ENCODE results near the gene MGLL. TPM values are rescaled to one million over a fixed set of nuclear protein-coding genes. Genes with fewer than 3 reads are reported as not detected.

Gene MGLL
- total RNA-seq, 6 experiments from 2014 or later, result 97.0 to 168 (median 115) TPM

GRCh38 chr3:127668906-127669305 is 153.4 kb downstream of the MGLL start:
- ATAC-seq, result no peak
- Histone ChIP-seq H3K27ac (no peak overlapping the region), H3K36me3 (no peaks in the 10 kb centered on the region), H3K4me1 (peaks cover 0 to 10% (median 3%) of the 10 kb centered on the region in 4 donors), H3K27me3 (no peaks in the 10 kb centered on the region), H3K9me3 (no peaks in the 10 kb centered on the region), H3K4me3 (no peak overlapping the region)
- intact Hi-C loops (cut with DNase I), result no loop called here
- DNase-seq, result peak in 1 of 3 donors; percentile 36
- TF ChIP-seq POLR2A (IDR thresholded peaks at IDR 0.05) (no peak), CTCF (IDR thresholded peaks at IDR 0.05) (no peak)
- WGBS (ENCODE audit: insufficient coverage, low coverage, low lambda C conversion rate, missing lambda C conversion rate), result 86% methylated on average over 6 of the region's 7 CpGs

- Histone ChIP-seq H3K36me3 (no peaks in the 10 kb centered on the region), H3K4me1 (peaks cover 0 to 3% (median 0%) of the 10 kb centered on the region in 4 donors), H3K4me3 (no peak overlapping the region), H3K9me3 (no peaks in the 10 kb centered on the region), H3K27ac (no peak overlapping the region), H3K27me3 (no peaks in the 10 kb centered on the region)
- intact Hi-C loops (cut with DNase I), result no loop called here
- ATAC-seq (no peak), DNase-seq (no peak)
- WGBS (ENCODE audit: insufficient coverage, low coverage, low lambda C conversion rate, missing lambda C conversion rate), result 83% methylated on average over 1 of the region's 6 CpGs
- TF ChIP-seq POLR2A (IDR thresholded peaks at IDR 0.05) (no peak), CTCF (IDR thresholded peaks at IDR 0.05) (no peak)
Observed at GRCh38 chr3:127667119-127667681, 155.1 kb downstream of the MGLL start.

- Histone ChIP-seq H3K27ac (no peak overlapping the region), H3K27me3 (no peaks in the 10 kb centered on the region), H3K4me1 (no peaks in the 10 kb centered on the region), H3K9me3 (no peaks in the 10 kb centered on the region), H3K4me3 (no peak overlapping the region), H3K36me3 (no peaks in the 10 kb centered on the region)
- ATAC-seq (no peak), DNase-seq (no peak)
- 50% methylated on average over 1 of the region's 2 CpGs for WGBS (ENCODE audit: insufficient coverage, low coverage, low lambda C conversion rate, missing lambda C conversion rate)
- intact Hi-C loops (cut with DNase I), result no loop called here
- TF ChIP-seq POLR2A (IDR thresholded peaks at IDR 0.05) (no peak), CTCF (IDR thresholded peaks at IDR 0.05) (no peak)
Observed at GRCh38 chr3:127666676-127667075, 155.6 kb downstream of the MGLL start.

GRCh38 chr3:127665586-127665985 is 156.7 kb downstream of the MGLL start:
- no peaks in the 10 kb centered on the region for H3K36me3 ChIP-seq
- intact Hi-C loops (cut with DNase I), result no loop called here
- no peak overlapping the region for H3K4me3 ChIP-seq
- no peaks in the 10 kb centered on the region for H3K4me1 ChIP-seq
- WGBS (ENCODE audit: insufficient coverage, low coverage, low lambda C conversion rate, missing lambda C conversion rate), result 89% methylated on average over 3 of the region's 3 CpGs
- no peaks in the 10 kb centered on the region for H3K27me3 ChIP-seq
- H3K27ac ChIP-seq, result no peak overlapping the region
- no peak for TF ChIP-seq POLR2A (IDR thresholded peaks at IDR 0.05)
- no peak for DNase-seq
- no peaks in the 10 kb centered on the region for H3K9me3 ChIP-seq
- ATAC-seq, result no peak

GRCh38 chr3:127665165-127665564 is 157.2 kb downstream of the MGLL start:
- intact Hi-C loops (cut with DNase I), result no loop called here
- WGBS (ENCODE audit: insufficient coverage, low coverage, low lambda C conversion rate, missing lambda C conversion rate), result 60% methylated on average over 2 of the region's 2 CpGs
- TF ChIP-seq POLR2A (IDR thresholded peaks at IDR 0.05) (no peak), CTCF (IDR thresholded peaks at IDR 0.05) (no peak)
- Histone ChIP-seq H3K9me3 (no peaks in the 10 kb centered on the region), H3K36me3 (no peaks in the 10 kb centered on the region), H3K27me3 (no peaks in the 10 kb centered on the region), H3K4me1 (no peaks in the 10 kb centered on the region), H3K27ac (no peak overlapping the region), H3K4me3 (no peak overlapping the region)
- DNase-seq (no peak), ATAC-seq (no peak)

Data from right lobe of liver (tissue), 6 donors.